PC-3 (cell line): ENCODE data around the gene MRTFA. TPM values are rescaled to one million over a fixed set of nuclear protein-coding genes. Genes with fewer than 3 reads are reported as not detected.

Source experiments
- ATAC-seq: fragments of 200-7000 bp; cut with Tn5 transposase; 2 replicates; pipeline ENCODE4 v1.9.1; 2020; ENCODE audit warnings: mild to moderate bottlenecking, moderate library complexity
- BruUV-seq: library from RNA; stranded (reverse); fragments of 400-500 nt; replicated peaks from 2 replicates; lab custom pipeline; 2021; lab: Mats Ljungman, UMichigan
- CTCF ChIA-PET: fragments of 300-600 bp; sonication (Branson Sonifier 250); formaldehyde crosslinking; loops from one replicate; lab custom pipeline; 2022; ENCODE audit warnings: antibody characterized with exemption; lab: Charles Lee
- POLR2A ChIA-PET: fragments of 300-600 bp; sonication (Branson Sonifier 250); formaldehyde crosslinking; loops from one replicate; lab custom pipeline; 2022; ENCODE audit warnings: antibody characterized with exemption; ENCODE audit not compliant: unreplicated experiment; lab: Charles Lee
- DNase-seq: peaks from one replicate; pipeline ENCODE4 v3.0.0-alpha.2; 2015
- H2AFZ ChIP-seq: fragments of 300-600 bp; sonication (generic); 2 replicates; pipeline ENCODE4 v1.6.0; 2016; ENCODE audit warnings: antibody characterized with exemption, low read length
- H3F3A ChIP-seq: fragments of 300-600 bp; sonication (generic); one replicate; pipeline ENCODE4 v1.6.0; 2017; ENCODE audit warnings: antibody characterized with exemption, low read length, control low read depth, mild to moderate bottlenecking; ENCODE audit not compliant: unreplicated experiment
- H3K27ac ChIP-seq: fragments of 300-600 bp; sonication (generic); 2 replicates; pipeline ENCODE4 v1.5.1; 2016; ENCODE audit warnings: mild to moderate bottlenecking, low read length
- H3K27me3 ChIP-seq: fragments of 300-600 bp; sonication (generic); 2 replicates; pipeline ENCODE4 v1.6.1; 2016; ENCODE audit warnings: low read length, mixed read lengths
- H3K36me3 ChIP-seq: fragments of 300-600 bp; sonication (generic); 2 replicates; pipeline ENCODE4 v1.6.1; 2016; ENCODE audit warnings: low read depth, mixed run types, low read length, mixed read lengths
- H3K4me1 ChIP-seq: fragments of 300-600 bp; sonication (generic); 2 replicates; pipeline ENCODE4 v1.5.1; 2016; ENCODE audit warnings: low read length; ENCODE audit not compliant: insufficient read depth
- H3K4me2 ChIP-seq: fragments of 300-600 bp; sonication (generic); 2 replicates; pipeline ENCODE4 v1.6.0; 2016; ENCODE audit warnings: low read length
- H3K4me3 ChIP-seq: fragments of 300-600 bp; sonication (generic); 2 replicates; pipeline ENCODE4 v1.5.1; 2016; ENCODE audit warnings: mild to moderate bottlenecking, low read length, mixed read lengths
- H3K79me2 ChIP-seq: fragments of 300-600 bp; sonication (generic); 2 replicates; pipeline ENCODE4 v1.6.1; 2017; ENCODE audit warnings: low read length, mixed read lengths
- H3K9ac ChIP-seq: fragments of 300-600 bp; sonication (generic); 2 replicates; pipeline ENCODE4 v1.6.0; 2016; ENCODE audit warnings: mild to moderate bottlenecking, low read length
- H3K9me2 ChIP-seq: fragments of 300-600 bp; sonication (generic); replicated peaks from 2 replicates; pipeline ENCODE4 v1.6.1; 2016; ENCODE audit warnings: mixed run types, low read length, mixed read lengths
- H3K9me3 ChIP-seq: fragments of 300-600 bp; sonication (generic); 2 replicates; pipeline ENCODE4 v1.6.1; 2016; ENCODE audit warnings: low read length, mixed read lengths
- H4K20me1 ChIP-seq: fragments of 300-600 bp; sonication (generic); 2 replicates; pipeline ENCODE4 v1.6.1; 2016; ENCODE audit warnings: low read length, mixed read lengths
- EZH2 ChIP-seq: fragments of 300-600 bp; sonication (generic); IDR thresholded peaks from one replicate; pipeline ENCODE4 v1.6.1; 2017; ENCODE audit warnings: antibody characterized with exemption, mild to moderate bottlenecking, low read length; ENCODE audit not compliant: unreplicated experiment
- EZH2phosphoT487 ChIP-seq: fragments of 300-600 bp; sonication (generic); IDR thresholded peaks from 2 replicates; pipeline ENCODE4 v1.6.1; 2018; ENCODE audit warnings: mild to moderate bottlenecking, antibody characterized with exemption, low read length, borderline replicate concordance
- intact Hi-C: fragments of 100-400 bp; cut with micrococcal nuclease; formaldehyde crosslinking; loops from 2 replicates; pipeline ENCODE4 v1.9.0; 2023
- total RNA-seq: library from RNA; depleted of rRNA; stranded (reverse); fragments of >200 nt; gene quantifications from 2 replicates; pipeline ENCODE4 v1.2.3, GENCODE V29; 2014
- TF ChIP-seq, protein P1 (sequence below): fragments of 300-600 bp; sonication (generic); conservative IDR thresholded peaks from 2 replicates; pipeline ENCODE4 v1.5.1; 2017; ENCODE audit warnings: antibody characterized with exemption, low read depth, mild to moderate bottlenecking, low read length

Gene MRTFA
- total RNA-seq, 1 experiment from 2014 or later: 32.6 TPM

DNA sequence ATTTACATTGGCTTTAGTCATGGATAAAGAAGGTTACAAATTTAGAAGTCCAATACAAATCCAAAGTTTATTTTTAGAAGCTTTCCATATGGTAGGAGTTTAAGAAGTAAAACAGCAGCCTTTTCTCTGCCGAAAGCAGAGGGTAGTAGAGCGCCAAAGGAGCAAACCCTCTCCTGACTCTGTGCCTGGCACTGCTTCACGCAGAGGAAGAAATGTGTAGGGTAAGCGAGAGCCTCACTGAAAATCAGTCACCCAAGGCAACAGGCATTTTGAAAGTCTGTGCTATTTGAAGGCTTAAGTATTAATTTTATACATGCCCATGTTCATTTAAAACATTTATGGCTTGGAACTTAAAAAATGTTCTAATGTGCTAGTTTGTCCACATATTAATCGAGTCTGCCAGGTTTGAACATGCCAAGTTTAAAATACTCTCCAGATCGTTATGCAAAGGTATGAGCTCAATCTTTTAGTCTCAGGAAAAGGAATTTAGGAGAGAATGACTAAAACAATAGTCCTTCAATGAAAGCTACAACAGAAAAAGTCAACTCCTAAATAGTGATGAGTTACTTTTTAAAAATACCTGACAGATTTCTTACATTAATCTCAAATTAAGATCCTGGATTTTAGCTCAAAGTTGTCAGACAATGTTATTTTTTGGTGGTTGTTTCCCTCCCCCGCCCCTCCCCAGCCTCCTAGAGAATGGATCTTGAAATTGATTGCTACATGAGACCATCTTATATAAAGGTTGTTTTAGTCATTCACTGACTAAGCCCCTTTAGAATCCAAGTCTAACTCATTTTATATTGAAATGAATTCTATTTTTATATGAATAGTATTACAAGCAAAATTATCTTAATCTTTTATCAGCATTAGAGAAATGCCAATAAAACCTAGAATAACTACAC is 38.7 kb downstream of the MRTFA start:
- H3K4me3 ChIP-seq: 0 out of 2 replicates have a peak overlapping the region, but pooled peaks have one; percentile 23
- no peak overlapping the region for H3K9ac ChIP-seq
- H3K9me3 ChIP-seq: no peaks in the 10 kb centered on the region

DNA sequence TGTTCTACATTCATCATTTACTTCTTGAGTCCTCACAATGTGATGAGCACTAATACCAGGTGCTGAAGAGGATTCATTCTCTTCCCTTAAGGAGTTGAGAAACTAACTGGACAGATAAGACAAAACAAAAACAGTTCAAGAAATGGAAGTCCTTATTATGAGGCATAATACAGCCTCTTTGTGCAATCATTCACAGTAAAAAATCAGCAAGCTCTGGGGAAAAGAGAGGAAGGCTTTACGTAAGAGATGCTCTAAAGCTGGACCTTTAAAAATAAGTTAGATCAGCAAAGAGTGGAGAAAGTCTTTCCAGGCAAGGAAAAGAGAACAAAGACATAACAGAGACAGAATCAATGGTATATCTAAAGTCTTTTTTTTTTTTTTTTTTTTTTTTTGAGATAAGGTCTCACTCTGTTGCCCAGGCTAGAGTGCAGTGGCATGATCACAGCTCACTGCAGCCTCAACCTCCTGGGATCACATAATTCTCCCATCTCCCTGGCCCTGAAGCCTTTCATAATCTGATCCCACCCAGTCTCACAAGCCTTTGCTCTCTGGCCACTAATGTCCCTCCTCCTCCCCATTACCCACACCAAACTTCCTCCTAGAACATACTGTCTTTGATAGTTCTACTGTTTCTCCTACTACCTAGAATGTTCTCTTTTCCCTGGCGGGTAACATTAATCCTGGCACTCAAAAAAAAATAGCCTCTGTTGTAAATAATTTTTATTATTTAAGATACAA is 40.9 kb downstream of the MRTFA start:
- Histone ChIP-seq H3K79me2 (peaks cover 99% of the 10 kb centered on the region), H3K27ac (no peak overlapping the region), H3K9ac (no peak overlapping the region), H3K4me2 (no peak overlapping the region), H3K4me1 (peaks cover 39% of the 10 kb centered on the region), H4K20me1 (no peaks in the 10 kb centered on the region), H3K4me3 (no peak overlapping the region), H3F3A (no peaks in the 10 kb centered on the region), H3K9me2 (no peaks in the 10 kb centered on the region), H3K36me3 (no peaks in the 10 kb centered on the region), H3K27me3 (no peaks in the 10 kb centered on the region), H2AFZ (no peak overlapping the region), H3K9me3 (no peaks in the 10 kb centered on the region)
- intact Hi-C loops: no loop called here
- no peak for TF ChIP-seq EZH2
- TF ChIP-seq, protein P1, sequence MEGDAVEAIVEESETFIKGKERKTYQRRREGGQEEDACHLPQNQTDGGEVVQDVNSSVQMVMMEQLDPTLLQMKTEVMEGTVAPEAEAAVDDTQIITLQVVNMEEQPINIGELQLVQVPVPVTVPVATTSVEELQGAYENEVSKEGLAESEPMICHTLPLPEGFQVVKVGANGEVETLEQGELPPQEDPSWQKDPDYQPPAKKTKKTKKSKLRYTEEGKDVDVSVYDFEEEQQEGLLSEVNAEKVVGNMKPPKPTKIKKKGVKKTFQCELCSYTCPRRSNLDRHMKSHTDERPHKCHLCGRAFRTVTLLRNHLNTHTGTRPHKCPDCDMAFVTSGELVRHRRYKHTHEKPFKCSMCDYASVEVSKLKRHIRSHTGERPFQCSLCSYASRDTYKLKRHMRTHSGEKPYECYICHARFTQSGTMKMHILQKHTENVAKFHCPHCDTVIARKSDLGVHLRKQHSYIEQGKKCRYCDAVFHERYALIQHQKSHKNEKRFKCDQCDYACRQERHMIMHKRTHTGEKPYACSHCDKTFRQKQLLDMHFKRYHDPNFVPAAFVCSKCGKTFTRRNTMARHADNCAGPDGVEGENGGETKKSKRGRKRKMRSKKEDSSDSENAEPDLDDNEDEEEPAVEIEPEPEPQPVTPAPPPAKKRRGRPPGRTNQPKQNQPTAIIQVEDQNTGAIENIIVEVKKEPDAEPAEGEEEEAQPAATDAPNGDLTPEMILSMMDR: no peak
- TF ChIP-seq EZH2phosphoT487: no peak
- ChIA-PET CTCF (no interaction called here), POLR2A (no interaction called here)
- ATAC-seq: no peak
- DNase-seq: no peak
- no TSS peak for BruUV-seq

More for the DNA sequence above, 38.7 kb downstream of the MRTFA start:
- H3K27me3 ChIP-seq: no peaks in the 10 kb centered on the region
- no peaks in the 10 kb centered on the region for H3K36me3 ChIP-seq
- ATAC-seq: peak; percentile 42
- peaks cover 37% of the 10 kb centered on the region for H3K4me1 ChIP-seq
- H2AFZ ChIP-seq: no peak overlapping the region
- no peaks in the 10 kb centered on the region for H3F3A ChIP-seq
- peak overlapping the region; percentile 39 for H3K27ac ChIP-seq
- DNase-seq: peak; percentile 38
- intact Hi-C loops: no loop called here
- CTCF ChIA-PET: interaction anchor here (0.6 kb wide), 1 partner anchor 70 kb away, joined by 4 read pairs; no protein-coding TSS in a partner anchor
- H3K79me2 ChIP-seq: peaks cover 100% of the 10 kb centered on the region
- BruUV-seq: no TSS peak
- H4K20me1 ChIP-seq: peaks cover 4% of the 10 kb centered on the region; the same call in 1 of the 2 replicates
- POLR2A ChIA-PET: interaction anchor here (0.7 kb wide), 1 partner anchor 92 kb away, joined by 5 read pairs; no protein-coding TSS in a partner anchor
- TF ChIP-seq, protein P1: no peak
- no peak for TF ChIP-seq EZH2
- no peak for TF ChIP-seq EZH2phosphoT487
- peak overlapping the region; percentile 75 for H3K4me2 ChIP-seq
- H3K9me2 ChIP-seq: no peaks in the 10 kb centered on the region
